ENCODE results near the gene CLEC2B.

CLEC2B gene

GRCh38 chr12:9870286-9870866, 1.2 kb upstream of the CLEC2B start:
- DNase-seq (ENCODE audit: low read depth, low spot score) = no peak

DNA sequence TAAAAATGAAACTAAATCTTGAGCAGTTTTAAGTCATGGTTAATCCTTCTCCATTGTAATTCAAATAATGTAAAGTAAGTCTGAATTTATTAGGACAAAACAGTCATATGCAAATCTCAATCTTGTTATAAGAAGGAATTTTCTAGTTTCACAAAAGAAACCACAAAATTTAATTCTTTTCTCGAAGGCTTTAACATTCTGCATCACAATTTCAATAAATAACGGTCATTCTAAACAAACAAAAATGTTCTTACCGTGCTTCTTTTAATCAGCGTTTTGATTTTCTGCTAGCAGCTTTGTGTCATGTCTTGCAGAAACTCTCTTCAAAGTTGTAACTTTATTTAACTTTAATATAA, 225 bp downstream of the CLEC2B start:
- DNase-seq (ENCODE audit: low read depth, low spot score) = no peak

DNA sequence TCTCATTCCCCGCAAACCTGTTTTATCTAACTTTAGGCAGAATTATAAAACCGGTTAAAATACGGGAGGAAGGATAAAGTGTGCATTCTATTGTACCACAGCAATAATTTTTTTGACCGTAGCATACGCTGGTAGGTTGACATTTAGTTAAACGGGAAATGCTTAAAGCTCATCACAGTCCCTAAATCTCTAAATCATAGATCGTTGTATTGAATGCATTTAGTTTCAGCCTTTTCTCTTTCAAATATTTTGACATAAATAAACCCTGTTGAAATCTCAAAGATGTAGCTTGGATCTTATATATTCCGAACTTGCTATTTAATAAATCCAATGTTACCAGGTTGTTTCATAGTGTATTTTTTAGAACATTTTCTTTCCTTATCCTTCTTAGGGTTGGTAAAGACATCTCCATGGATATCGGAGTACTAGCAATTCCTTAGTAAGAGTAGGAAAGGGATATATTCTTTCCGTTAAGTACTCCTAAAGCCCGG, 798 bp downstream of the CLEC2B start:
- no peak for DNase-seq (ENCODE audit: low read depth, low spot score)

- no peak for DNase-seq (ENCODE audit: low read depth, low spot score)
These were observed 1.6 kb downstream of the CLEC2B start for GRCh38 chr12:9867531-9867930.

- DNase-seq (ENCODE audit: low read depth, low spot score) = no peak
These were observed 2.3 kb downstream of the CLEC2B start for GRCh38 chr12:9866860-9867269.

GRCh38 chr12:9864913-9865675, 4.1 kb downstream of the CLEC2B start:
- no peak for DNase-seq (ENCODE audit: low read depth, low spot score)

- no peak for DNase-seq (ENCODE audit: low read depth, low spot score)
These were observed 11.0 kb downstream of the CLEC2B start for GRCh38 chr12:9858135-9858534.

DNA sequence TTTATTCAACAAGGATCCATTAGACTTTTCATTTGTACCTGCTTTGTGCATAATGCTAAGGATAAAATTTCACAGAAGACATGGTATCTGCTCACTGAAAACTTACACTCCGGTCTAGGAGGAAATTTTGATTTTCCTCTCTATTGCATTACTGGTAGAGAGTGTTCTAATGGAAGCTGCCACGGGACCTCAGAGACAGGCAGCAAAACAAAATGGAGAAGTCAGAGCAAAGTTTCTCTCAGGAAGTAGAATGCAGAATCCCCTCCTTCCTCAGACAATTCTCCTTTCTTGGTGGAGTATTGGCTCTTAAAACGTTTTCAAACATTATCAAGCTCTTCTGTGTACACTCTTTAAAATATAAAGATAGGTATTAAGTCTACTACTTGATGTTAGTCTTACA, 12.3 kb downstream of the CLEC2B start:
- DNase-seq (ENCODE audit: low read depth, low spot score) = no peak

DNA sequence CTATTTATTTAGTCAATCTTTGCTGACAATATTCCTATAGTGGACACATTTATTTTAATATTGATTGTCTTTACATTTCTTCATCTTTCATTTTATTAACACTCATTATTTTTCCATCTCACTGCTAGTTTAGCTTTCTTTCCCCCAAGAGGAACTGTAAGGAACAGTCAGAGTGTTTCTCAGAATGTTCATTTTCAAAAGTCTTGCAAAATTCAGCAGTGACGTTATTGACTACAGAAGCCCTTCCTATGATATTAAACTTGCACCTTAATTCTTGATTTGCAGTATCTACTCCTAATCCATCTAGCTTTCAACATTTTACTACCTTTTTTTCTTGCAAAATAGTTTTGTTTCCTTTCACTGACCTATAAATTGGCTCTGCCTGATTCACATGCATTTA, 13.0 kb downstream of the CLEC2B start:
- no peak for DNase-seq (ENCODE audit: low read depth, low spot score)

DNA sequence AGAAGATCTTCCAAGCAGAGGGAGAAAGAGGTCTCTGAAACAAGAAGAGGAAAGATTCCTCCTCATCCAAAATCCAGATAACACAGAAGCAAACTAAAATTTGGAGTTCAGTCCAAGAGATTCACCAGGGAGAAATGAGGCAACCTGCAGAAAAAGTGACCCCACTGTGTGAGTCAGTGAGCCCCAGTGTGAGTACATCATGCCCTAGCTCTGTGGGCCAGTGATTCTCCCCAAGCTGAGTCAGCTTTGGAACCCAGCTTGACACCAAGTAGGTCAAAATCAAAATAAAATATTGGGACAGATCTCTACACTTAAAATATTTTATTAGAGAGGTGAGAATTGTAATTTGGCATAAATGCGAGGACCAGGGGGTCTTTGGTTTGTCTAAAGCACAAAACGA, 17.2 kb downstream of the CLEC2B start:
- no peak for DNase-seq (ENCODE audit: low read depth, low spot score)

GRCh38 chr12:9851050-9851449, 18.1 kb downstream of the CLEC2B start:
- no peak for DNase-seq (ENCODE audit: low read depth, low spot score)

DNA sequence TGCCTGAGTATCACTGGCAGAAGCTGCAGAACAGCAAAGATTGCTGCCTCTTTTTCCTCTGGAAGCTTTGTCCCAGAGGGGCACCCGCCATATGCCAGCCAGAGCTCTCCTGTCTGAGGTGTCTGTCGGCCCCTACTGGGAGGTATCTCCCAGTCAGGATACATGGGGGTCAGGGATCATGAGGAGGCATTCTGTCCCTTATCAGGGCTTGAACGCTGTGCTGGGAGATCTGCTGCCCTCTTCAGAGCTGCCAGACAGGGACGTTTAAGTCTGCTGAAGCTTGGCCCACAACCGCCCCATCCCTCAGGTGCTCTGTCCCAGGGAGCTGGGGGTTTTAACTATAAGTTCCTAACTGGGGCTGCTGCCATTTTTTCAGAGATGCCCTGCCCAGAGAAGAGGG, 20.3 kb downstream of the CLEC2B start:
- DNase-seq (ENCODE audit: low read depth, low spot score) = no peak

- DNase-seq (ENCODE audit: low read depth, low spot score) = no peak
These were observed 25.7 kb downstream of the CLEC2B start for GRCh38 chr12:9843407-9843806.

- DNase-seq (ENCODE audit: low read depth, low spot score) = no peak
These were observed 37.4 kb downstream of the CLEC2B start for GRCh38 chr12:9831720-9832119.

DNA sequence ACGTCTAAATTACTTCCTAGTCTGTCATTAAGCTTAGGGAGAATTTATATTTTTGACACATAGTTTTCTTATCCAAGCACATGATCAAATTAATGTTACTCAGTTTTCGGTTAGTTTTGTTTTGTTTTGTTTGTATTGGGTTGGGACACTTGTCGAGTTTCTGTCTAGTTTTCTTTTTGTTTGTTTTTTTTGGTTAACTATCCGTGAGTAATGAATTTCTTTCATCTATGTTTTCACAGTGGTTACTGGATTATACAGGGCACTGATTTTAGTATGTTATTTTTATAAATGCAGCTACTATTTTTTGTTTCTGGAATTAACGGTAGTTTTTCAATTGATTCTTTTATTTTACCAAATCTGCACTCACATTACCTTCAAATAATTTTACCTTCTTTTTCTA, 39.2 kb downstream of the CLEC2B start:
- DNase-seq (ENCODE audit: low read depth, low spot score) = no peak

GRCh38 chr12:9829483-9829882, 39.7 kb downstream of the CLEC2B start:
- no peak for DNase-seq (ENCODE audit: low read depth, low spot score)

DNA sequence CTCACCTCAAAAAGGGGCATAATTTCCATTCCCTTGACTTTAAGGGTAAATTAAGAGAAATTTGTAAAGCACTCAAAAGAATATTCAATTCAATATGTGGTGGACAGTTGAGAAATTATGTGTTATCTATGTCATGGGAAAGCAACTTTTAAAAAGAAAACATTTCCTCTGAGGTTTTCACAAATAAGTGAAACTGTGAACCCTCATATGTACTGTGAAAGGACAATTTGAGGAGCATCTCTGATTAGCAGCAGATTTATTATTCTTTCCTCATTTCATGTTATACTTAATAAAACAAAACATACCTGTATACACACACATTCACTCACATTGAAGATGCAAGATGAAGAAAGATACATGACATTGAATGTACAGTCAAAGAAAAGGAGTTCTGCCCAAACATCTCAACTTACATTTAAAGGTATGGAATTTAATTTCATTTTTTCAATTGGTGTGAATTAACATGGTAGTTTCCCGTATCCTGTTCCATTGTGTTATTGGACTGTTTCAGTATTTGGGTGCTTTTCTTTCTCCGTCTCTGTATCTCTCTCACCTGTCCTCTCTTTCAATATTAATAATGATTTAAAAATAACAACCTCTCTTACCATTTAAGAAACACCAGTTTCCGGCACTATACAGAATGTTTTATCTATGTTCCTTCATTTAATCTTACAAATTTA, 41.8 kb downstream of the CLEC2B start, which contains the start of gene KLRF1:
Gene KLRF1, plus strand, starts transcription at position 273 of the 680 bp plus-strand sequence. Its CDS starts 64 bp downstream, at position 337.
- no peak for DNase-seq (ENCODE audit: low read depth, low spot score)

DNA sequence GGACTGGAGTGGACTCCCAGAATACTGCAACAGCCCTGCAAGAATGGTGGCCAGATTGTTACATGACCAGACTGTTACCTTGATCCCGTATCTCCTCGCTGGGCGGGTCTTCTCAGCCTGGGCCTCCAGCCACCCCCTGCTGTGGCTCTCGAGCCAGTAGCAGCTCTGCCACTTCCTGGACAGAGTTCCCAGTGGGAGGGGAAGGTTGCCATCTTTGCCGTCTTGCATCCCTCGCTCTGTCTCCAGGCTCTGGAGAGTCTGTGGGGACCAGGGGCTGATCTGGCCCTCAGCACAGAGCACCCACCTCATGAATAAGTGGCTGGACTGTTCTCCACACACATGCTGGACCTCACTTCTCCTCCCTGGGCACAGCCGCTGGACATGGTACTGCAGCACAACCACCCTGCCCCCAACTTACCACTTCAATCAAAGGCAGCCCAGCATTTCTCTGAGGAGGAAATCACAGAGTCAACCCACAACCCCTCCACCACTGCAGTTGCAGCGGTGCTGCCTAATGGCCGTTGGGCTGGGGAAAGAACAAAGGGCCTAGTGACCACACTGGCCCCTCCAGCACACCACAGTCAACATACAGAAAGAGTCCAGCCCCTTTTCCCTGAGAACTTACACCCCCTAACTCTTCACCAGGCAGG, 48.7 kb downstream of the CLEC2B start:
- no peak for DNase-seq (ENCODE audit: low read depth, low spot score)

- peak; percentile 82 for DNase-seq (ENCODE audit: low read depth, low spot score)
These were observed 55.0 kb downstream of the CLEC2B start for GRCh38 chr12:9813821-9814798.

- DNase-seq (ENCODE audit: low read depth, low spot score) = no peak
These were observed 57.5 kb downstream of the CLEC2B start for GRCh38 chr12:9811621-9812020.

DNA sequence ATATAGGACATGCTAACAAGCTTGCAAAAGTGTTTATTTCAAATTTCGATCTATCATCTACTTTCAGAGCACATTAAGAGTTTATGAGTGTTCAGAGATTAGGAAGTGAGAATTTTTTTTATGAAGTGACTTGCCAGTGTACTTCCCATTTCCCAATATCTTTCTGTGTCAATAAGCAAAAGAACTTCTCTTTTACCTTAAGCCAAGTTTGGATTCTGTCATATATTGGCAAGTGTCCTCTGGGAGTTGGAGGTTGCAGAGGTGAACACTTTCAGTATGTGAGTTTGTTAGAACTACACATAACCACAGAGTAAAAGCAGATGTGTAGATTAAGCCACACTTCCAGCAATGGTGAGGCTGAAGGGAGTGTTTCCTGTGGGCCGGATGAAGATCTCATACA, 58.5 kb downstream of the CLEC2B start:
- DNase-seq (ENCODE audit: low read depth, low spot score) = no peak

All from activated CD4-positive, CD25-positive, alpha-beta regulatory T cell treated with anti-CD3 and anti-CD28 coated beads, Interleukin-2, amount 50 U/mL, for 16 hours (primary cell).